Choroid plexus epithelial cell (primary cell): Measurements from ENCODE around the gene SRGAP2B.
A peak's percentile ranks its signal among the peaks of the same experiment; 100 is the strongest.
"Not testable (repeated sequence)": the region's sequence is repeated elsewhere in the genome, so short reads cannot be mapped to it uniquely, and the experiment has no call there.

ENCODE experiments used
- DNase-seq: peaks from one replicate; pipeline ENCODE4 v3.0.0-alpha.2; 2010; ENCODE audit warnings: low read depth
- H3K4me3 ChIP-seq: 2 replicates; pipeline ENCODE4 v1.5.1; 2011; ENCODE audit warnings: low read depth, mild to moderate bottlenecking, control low read depth, low read length, moderate library complexity

The SRGAP2B gene

DNA sequence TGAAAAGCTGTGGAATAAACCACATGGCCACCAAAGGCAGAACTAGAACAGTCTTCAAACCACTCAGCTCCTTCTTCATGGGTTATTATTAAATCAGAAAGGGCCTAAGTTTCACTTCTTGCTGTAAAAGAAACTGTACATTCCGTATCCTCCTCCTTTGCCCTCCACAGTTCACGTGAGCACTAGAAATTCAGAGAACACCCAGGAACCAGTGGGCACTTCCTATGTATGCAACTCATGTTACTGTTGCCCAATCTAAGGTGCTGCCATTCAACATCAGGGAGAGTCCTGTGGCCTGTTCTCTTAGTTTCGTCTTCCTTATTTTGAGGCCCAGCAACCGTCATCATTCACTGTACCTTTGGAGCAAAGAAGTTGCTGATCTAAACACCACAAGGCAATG, 86.7 kb downstream of the SRGAP2B start:
- DNase-seq, H3K4me3 ChIP-seq: not testable (repeated sequence)

DNA sequence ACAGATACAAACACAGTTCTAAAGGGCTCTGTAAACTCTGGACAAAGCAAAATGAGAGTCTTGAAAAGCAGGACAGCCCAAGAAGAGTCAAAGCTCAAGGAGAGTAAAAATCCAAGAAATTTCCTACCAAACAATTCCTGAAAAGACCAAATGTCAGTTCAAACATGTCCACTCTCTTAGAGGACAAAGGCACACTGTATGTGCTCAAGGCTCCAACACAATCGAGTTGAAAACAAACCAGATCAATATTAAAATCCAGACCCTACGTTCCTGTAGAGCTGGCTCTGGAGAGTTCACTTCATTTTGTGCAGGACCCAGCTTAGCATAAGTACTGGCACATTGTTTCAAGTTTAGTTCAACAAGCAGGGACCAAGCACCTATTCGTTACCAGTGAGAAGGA, 90.0 kb downstream of the SRGAP2B start:
- not testable (repeated sequence) for H3K4me3 ChIP-seq, DNase-seq

DNA sequence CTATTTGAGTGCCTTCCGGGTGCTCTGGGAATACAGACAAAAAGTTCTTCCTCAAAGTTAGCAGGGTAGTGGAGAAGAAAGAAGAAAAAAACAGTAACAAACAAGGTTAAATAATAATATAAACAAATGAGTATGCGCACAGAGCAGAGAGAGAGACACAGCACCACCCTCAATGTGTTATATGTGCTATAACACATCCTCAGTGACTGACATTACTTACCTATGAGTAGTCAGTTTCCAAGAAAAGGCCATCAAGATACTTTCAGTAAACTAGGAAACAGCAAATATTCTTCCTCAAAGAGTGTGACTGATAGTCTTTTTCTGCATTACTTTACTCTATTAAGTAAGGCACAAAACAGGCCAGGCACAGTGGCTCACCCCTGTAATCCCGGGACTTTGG, 93.7 kb downstream of the SRGAP2B start:
- H3K4me3 ChIP-seq, DNase-seq: not testable (repeated sequence)

DNA sequence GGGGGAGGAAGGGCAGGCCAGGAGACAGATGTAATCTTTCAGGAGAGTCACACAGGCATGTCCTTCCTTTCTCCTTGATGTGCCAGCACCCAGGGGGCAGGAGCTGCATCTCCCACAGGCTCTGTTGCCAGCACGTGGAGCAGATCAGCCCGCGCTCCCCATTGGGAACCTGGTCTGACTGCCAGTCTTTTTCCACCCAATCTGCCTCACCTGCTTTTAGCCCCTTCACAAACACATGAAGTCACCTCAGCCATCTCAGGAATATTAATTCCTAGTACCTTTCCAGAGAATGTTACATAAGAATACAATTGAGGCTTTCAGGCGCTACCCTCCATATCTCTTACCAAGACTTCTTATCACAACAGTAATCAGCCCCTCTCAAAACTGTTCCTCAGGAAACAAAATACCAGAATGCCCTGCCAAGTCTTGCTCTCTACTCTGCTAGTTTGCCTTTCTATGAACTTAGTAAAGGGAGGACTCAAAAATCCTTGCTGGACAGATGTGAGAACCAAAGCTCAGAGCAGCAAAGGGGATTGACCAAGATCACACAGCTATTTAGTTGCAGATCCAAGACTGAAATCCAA, 94.3 kb downstream of the SRGAP2B start:
- DNase-seq, H3K4me3 ChIP-seq: not testable (repeated sequence)

DNA sequence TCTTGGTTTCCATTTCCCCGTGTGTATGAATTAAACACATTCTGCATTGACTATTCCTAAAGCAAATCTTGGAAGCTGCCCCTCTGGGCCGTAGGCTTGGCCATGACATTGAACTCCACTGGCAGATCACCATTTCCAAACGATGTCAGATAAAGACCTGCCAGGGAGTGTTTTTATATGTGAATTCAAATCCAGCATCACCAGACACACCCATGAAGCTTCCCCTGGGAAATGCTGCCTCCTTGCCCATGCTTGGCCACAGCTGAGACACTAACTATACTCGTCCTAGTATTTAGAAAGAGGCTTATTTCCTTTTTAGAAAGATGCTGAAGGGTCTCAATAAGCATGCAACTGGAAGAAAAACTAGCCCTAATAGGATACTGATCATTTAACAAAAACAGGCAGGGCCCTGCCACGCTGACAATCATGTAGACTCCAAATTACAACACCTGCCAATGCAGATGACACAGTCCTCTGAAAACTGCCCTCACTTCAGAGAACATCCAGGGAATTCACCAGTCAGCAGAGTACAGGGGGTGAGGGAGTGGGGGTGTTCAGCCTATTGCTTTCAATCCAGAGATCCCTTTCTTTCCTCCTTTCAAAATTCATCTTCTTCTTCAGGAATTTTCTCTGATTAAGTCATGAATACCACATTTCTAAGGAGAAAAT, 94.9 kb downstream of the SRGAP2B start:
- DNase-seq = not testable (repeated sequence)

DNA sequence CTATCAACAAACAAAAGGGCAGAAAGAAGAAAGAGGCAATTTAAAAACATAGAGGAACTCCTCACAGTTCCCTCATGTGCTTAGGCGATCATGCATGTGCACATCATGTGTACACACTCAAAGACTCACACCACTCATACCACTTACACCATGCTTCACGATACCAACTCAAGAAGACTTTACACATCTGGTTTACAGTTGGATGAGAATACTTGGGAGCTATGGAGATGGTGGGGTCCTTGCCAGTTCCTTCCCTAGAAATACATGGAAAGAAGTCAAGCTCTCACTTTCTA, 96.2 kb downstream of the SRGAP2B start:
- not testable (repeated sequence) for H3K4me3 ChIP-seq, DNase-seq

More for the DNA sequence above, 94.9 kb downstream of the SRGAP2B start:
- not testable (repeated sequence) for H3K4me3 ChIP-seq

DNA sequence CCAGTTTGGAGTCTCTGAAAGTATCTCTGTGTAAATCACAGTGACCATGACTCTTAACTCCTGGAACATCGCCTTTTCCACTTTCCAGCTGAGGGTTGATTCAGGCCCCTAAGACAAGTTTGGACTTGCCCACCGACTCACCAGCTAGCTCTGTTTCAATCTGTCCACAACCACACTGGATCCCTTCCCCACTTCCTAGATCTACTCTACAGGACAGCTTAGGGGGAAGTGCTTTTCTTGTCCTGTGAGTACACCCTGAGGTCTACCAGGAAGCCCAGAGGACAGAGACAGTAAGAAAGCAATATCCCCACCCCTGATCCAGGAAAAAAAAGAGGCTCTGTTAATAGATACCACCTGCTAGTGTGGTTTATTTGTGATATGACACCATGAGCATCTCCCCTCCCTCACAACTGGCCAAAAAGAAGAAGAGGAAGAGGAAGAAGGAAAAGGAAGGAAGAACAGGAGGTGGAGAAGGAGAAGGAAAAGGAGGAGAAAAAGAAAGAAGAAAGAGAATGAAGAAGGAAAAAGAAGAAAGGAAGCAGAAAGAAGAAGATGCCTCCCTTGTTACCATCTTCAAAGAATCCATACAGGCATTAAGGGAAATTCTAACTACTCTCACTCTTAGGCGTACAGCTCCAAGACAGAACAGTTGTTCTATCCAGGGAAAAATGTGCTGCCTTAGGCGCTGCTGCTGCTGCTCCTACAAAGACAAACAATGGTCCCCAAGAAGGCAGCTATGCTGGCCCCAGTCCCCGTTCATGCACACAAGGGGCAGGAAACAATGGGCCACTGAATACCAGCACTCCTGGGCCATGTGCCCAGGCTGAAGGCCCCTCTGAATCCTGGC, 96.8 kb downstream of the SRGAP2B start:
- not testable (repeated sequence) for DNase-seq, H3K4me3 ChIP-seq

DNA sequence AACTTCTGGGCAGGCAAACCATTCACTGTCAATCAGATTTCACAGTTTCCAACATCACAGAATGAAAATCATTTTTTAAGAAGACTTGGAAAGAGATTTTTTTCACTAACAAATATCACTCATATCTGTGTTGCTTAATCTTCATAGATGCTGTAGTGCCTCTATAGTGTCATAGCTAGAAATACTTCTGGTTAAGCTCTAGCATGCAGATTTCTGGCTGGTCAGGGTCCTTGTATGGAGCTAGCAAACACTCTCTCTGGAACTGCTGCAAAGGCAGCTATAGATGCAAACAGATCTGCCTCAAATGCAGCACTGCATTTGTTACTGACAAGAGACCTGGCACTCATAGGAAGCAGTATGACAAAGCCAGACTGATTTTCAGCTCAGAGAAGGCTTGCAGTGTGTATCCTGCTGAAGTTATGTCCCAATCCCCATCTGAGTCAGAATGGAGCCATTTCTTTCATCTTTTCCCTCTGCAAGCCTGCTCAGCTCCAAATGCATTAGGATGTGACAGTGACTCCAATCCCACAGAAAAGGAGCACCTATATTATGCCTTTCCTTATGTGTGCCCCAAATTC, 99.2 kb downstream of the SRGAP2B start:
- not testable (repeated sequence) for H3K4me3 ChIP-seq
- peak; percentile 47 for DNase-seq

DNA sequence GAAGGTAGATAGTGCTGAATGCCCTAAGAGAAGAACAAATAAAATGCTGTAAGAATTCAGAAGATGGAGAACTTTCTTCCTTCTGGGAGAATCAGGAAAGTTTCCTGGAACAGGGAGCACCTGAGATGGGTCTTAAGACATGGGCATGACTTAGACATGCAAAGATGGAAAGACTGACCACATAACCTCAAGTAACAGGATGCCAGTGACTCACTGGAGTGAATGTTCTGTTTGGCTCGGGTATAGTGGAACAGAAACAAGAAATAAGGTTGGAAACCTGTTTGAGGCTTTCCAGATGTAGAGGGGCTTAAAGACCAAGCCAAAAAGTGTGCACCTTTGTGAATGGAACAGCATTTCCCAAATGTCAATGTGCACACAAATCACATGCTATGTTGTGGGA, 102.2 kb downstream of the SRGAP2B start:
- peak; percentile 81 for DNase-seq
- not testable (repeated sequence) for H3K4me3 ChIP-seq

DNA sequence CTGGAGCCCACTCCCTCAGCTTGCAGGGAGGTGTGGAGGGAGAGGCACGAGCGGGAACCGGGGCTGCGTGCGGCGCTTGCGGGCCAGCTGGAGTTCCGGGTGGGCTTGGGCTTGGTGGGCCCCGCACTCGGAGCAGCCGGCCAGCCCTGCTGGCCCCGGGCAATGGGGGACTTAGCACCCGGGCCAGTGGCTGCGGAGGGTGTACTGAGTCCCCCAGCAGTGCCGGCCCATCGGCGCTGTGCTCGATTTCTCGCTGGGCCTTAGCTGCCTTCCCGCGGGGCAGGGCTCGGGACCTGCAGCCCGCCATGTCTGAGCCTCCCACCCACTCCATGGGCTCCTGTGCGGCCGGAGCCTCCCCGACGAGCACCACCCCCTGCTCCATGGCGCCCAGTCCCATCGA, 104.5 kb downstream of the SRGAP2B start:
- not testable (repeated sequence) for H3K4me3 ChIP-seq, DNase-seq

DNA sequence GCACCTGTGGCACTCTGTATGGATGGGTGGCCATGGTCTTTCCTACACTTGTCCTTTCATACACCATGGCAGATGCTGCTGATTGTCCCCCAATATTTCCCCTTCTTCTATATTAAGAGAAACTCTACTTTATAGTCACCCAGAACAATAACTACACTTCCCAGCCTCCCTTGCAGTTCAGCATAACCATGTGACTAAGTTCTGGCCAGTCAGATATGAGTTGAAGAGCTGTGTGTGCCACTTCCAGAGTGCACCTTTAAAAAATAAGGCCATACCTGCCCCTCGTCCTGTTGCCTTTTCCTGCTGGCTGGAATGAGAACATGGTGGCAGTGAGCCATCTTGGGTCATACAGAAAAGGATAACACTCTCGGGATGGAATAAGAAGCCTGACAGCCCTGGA, 108.0 kb downstream of the SRGAP2B start:
- not testable (repeated sequence) for DNase-seq, H3K4me3 ChIP-seq

DNA sequence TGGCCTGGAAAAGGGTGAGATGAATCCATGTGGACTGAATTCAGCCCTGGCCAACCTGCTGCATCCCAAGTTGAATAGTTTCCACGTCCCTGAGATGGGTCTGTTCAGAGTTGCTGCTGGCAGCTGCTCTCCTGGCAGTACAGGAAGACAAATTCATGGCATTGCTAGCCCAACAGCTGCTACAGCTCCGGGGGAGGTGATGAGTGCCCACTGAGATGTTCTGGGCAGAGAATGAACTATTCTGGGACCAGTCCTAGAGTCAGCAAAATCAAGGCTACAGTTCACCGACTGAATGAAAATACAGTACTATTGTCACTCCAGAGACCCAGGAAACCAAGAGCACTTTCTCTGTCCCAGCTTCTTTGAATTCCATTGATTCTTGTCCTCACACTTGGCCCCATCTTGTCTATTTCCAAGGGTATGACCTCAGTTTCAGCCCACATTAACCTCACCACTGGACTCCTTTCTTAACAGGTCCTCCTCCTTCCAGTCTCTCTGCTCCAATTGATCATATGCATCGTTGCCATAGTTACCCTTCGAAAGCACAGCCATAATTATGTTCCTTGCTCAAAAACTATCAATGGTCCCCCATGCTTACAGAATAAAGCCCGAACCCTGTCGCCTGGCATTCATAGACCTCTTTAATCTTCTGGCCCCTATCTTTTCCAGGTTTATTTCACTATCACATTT, 108.8 kb downstream of the SRGAP2B start:
- DNase-seq, H3K4me3 ChIP-seq: not testable (repeated sequence)

DNA sequence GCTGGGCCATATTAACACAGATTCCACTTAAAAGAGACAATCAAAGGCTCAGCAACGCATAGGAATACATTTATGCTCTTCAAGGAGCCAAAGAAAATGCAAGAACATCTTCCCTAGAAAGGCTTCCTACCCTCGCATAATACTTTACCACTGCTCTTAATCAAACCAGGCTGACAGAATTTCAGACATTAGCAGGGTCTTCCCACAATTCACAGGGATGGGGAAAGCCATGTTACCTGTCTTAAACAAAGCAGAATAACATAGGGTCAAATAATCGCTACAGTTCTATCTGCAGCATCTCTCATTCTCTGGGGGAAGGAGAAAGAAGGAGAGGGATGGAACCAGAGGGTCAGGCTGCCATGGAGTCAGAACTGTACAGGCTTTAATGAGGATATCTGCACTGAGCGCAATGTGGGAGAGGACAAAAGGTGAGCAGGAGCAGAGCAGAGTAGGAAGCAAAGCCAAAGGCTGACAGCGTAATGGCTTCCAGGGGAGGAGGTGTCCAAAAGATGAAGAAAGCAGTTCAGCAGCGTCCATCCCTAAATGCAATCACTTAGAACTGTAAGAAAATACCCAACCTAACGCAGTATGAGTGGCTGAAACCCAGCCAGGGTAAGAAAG, 109.5 kb downstream of the SRGAP2B start:
- not testable (repeated sequence) for H3K4me3 ChIP-seq, DNase-seq

DNA sequence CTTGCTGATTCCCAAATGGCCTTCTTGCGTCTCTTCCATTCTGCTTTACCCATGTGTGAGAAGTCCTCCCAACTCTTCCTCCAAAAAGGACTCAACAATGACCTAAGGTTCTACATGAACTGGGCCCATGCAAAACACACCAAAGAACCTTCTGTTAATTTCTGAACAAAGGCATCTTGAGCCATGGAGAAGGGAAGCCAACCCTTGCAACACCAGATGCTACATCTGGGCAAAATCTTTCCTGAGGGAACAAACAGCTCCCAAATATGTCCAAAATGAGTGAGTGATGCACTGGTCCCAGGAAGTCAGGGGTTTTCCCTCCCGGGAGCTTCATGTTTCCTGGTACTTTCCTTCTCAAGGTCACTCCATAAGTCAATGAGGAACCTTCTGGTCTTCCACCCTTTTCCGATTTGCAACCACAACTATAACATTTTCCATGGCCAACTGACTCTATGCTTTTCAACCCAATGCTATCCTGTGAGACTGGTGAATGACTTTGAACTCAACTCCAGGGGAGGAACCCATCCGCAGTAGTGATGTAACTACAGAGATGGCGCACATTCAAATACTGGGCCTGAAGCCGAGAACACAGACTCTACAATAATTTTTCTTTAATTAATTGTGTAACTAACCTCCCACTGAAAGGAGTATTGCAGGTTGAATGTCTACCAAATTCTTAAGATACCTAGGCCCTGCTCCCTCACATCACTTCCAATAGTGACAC, 112.2 kb downstream of the SRGAP2B start:
- not testable (repeated sequence) for H3K4me3 ChIP-seq, DNase-seq

DNA sequence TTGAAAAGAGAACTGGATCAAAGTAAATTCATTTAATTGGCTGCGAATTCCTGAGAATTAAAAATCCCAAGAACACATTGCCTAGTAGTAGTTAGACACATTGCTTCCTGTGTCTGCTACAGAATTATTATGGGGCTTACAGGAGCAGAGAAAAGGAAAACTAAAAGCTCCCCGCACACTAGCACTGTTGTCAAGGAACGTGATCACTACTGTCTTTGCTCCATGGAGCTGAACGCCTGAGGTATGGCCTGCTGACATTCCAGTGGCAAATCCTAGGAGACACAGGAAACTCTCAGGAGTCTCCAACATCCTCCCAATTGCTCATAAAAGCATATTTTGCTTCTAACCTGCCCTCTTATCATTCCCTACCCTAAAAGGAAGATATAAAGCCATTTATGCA, 114.0 kb downstream of the SRGAP2B start:
- DNase-seq = not testable (repeated sequence)

DNA sequence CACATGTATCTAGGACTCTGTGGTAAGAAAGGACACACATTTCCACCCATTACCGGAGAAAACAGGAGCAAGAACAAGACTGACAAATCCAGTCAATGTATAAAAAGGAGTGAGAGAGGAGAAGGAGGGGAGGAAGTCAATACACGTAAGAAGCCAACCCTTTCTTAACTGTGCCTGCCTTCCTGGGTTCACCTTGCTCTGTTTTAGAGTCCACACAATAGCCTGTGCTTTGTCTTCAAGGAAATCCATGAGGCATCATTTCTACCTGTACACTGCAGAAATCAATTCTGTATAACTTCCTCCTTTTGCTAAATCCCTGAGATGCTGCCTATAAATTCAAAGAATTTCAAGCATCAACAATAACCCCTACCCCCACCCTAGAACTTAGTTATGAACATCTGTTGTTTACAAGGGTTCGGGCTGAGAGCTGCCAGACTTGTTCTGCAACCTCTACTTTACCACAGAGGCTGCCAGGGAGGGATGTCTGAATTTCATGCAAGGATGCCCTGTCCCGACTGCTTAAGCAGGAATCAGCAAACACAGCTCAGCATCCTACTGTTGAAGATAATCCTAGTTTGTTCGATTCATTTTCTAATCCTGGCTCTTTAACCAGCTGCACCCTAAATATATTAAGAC, 115.0 kb downstream of the SRGAP2B start:
- DNase-seq, H3K4me3 ChIP-seq: not testable (repeated sequence)

More for the DNA sequence above, 114.0 kb downstream of the SRGAP2B start:
- not testable (repeated sequence) for H3K4me3 ChIP-seq

DNA sequence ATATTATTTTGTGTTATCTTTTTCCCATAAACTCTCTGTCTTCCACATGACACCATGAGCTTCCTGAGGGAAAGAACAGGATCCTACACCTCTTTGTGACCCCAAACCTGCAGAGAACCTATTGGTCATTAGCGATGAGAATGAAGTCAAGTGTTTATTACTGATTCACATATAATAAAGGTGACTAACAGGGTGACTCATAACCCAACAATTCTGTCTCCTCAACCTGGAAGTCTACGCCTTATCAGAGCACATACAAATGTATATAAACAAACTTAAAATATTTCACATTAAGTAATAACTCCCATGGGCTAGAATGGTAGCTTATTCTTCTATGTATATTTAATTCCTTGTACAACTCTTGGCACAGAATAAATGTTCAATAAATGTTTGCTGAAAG, 117.3 kb downstream of the SRGAP2B start:
- not testable (repeated sequence) for H3K4me3 ChIP-seq, DNase-seq

DNA sequence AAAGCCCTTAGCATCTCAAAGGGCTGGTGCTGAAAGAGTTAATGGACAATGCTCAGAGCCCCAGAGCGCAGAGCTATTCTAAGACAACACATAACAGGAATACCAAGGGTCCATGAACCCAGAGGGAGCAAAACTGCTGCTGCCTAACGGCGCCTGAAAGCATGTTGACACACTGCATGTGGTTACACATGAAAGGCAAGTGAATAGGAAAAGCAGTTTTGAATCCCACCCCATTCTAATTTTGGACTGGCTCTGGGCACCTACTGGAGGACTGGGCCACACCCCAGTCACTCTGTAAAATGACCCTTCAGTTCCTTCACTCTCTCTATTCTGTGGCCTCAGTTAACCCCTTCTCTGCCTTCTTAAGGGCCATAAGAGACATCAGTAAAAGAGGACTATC, 123.2 kb downstream of the SRGAP2B start:
- H3K4me3 ChIP-seq, DNase-seq: not testable (repeated sequence)
